CD4-positive, alpha-beta T cell treated with Interleukin-4 for 1 hour (primary cell): ENCODE measurements around the gene MGMT.
A peak's percentile ranks its signal among the peaks of the same experiment; 100 is the strongest.

Source experiments
- DNase-seq, 2 donors: peaks; one replicate each; pipeline ENCODE4 v3.0.0-alpha.2; 2020 to 2022

MGMT gene

GRCh38 chr10:129716881-129717280 lies 249.8 kb downstream of the MGMT start:
- DNase-seq, result no peak

GRCh38 chr10:129717816-129718547 lies 250.9 kb downstream of the MGMT start:
- DNase-seq, result peak in 1 of 2 donors; percentile 7

GRCh38 chr10:129718548-129719414 lies 251.7 kb downstream of the MGMT start:
- DNase-seq, result peak in 1 of 2 donors; percentile 9

GRCh38 chr10:129719415-129719739 lies 252.3 kb downstream of the MGMT start:
- peak in 1 of 2 donors; percentile 7 for DNase-seq

GRCh38 chr10:129719889-129720590 lies 253.0 kb downstream of the MGMT start:
- DNase-seq, result peak in 1 of 2 donors; percentile 9

GRCh38 chr10:129725011-129725410 lies 258.0 kb downstream of the MGMT start:
- DNase-seq, result peak in 1 of 2 donors; percentile 9

GRCh38 chr10:129725482-129725881 lies 258.4 kb downstream of the MGMT start:
- peak in 1 of 2 donors; percentile 10 for DNase-seq

- DNase-seq, result no peak
Measured at GRCh38 chr10:129725890-129726631, 259.0 kb downstream of the MGMT start.

GRCh38 chr10:129727071-129727470 lies 260.0 kb downstream of the MGMT start:
- DNase-seq, result no peak

GRCh38 chr10:129727495-129727894 lies 260.5 kb downstream of the MGMT start:
- DNase-seq, result no peak

- peak in 1 of 2 donors; percentile 8 for DNase-seq
Measured at GRCh38 chr10:129728246-129728820, 261.3 kb downstream of the MGMT start.

GRCh38 chr10:129728905-129729795 lies 262.1 kb downstream of the MGMT start:
- peak in 1 of 2 donors; percentile 7 for DNase-seq

GRCh38 chr10:129730272-129730992 lies 263.4 kb downstream of the MGMT start:
- no peak for DNase-seq

- DNase-seq, result no peak
Measured at GRCh38 chr10:129730993-129731325, 263.9 kb downstream of the MGMT start.

GRCh38 chr10:129740532-129741279 lies 273.7 kb downstream of the MGMT start:
- DNase-seq, result no peak

- no peak for DNase-seq
Measured at GRCh38 chr10:129741280-129741977, 274.4 kb downstream of the MGMT start.

GRCh38 chr10:129741978-129742741 lies 275.1 kb downstream of the MGMT start:
- DNase-seq, result no peak
